BE2C (cell line): ENCODE data around the gene FAM162A. TPM values are rescaled to one million over a fixed set of nuclear protein-coding genes. Genes with fewer than 3 reads are reported as not detected.

Experiments
- DNase-seq: peaks from one replicate; pipeline ENCODE4 v3.0.0-alpha.2; 2020
- H3K27me3 ChIP-seq: fragments of 250-450 bp; sonication (Bioruptor Pico); 2 replicates; pipeline ENCODE4 v1.5.1; 2020; ENCODE audit warnings: mild to moderate bottlenecking
- H3K36me3 ChIP-seq: fragments of 250-450 bp; sonication (Bioruptor Pico); 2 replicates; pipeline ENCODE4 v1.5.1; 2020; ENCODE audit warnings: mild to moderate bottlenecking
- H3K4me1 ChIP-seq: fragments of 250-450 bp; sonication (Bioruptor Pico); 2 replicates; pipeline ENCODE4 v1.5.1; 2020
- H3K4me3 ChIP-seq: 2 replicates; pipeline ENCODE4 v1.5.1; 2011; ENCODE audit warnings: low read depth, low read length
- H3K9me3 ChIP-seq: fragments of 250-450 bp; sonication (Bioruptor Pico); 2 replicates; pipeline ENCODE4 v1.5.1; 2020
- CTCF ChIP-seq: IDR thresholded peaks from 2 replicates; pipeline ENCODE4 v1.5.1; 2012; ENCODE audit warnings: mild to moderate bottlenecking, low read depth, low read length
- polyA plus RNA-seq: library from polyadenylated mRNA; unstranded; fragments of >200 nt; gene quantifications from one replicate; pipeline ENCODE4 v1.2.1, GENCODE V29; 2012; ENCODE audit warnings: low read depth, missing spikeins; ENCODE audit not compliant: insufficient read length, insufficient read depth

FAM162A gene
- polyA plus RNA-seq: 53.6 TPM

GRCh38 chr3:122383771-122384697 lies at the start of gene FAM162A:
Gene FAM162A, plus strand, starts transcription at chr3:122384182. Its CDS starts 84 bp downstream, at chr3:122384266.
- peak; percentile 98 for DNase-seq
- Histone ChIP-seq H3K4me1 (no peaks in the 10 kb centered on the region), H3K9me3 (no peaks in the 10 kb centered on the region), H3K27me3 (no peaks in the 10 kb centered on the region), H3K36me3 (no peaks in the 10 kb centered on the region), H3K4me3 (peak within 1 kb of the TSS; percentile 96)
- peak; percentile 60 for TF ChIP-seq CTCF

- Histone ChIP-seq H3K4me1 (no peaks in the 10 kb centered on the region), H3K36me3 (no peaks in the 10 kb centered on the region), H3K9me3 (no peaks in the 10 kb centered on the region), H3K27me3 (peaks cover 9% of the 10 kb centered on the region), H3K4me3 (no peak overlapping the region)
- DNase-seq: no peak
- TF ChIP-seq CTCF: no peak
Observed at GRCh38 chr3:122342803-122343202, 41.2 kb upstream of the FAM162A start.

- TF ChIP-seq CTCF: no peak
- Histone ChIP-seq H3K9me3 (no peaks in the 10 kb centered on the region), H3K4me3 (no peak overlapping the region), H3K27me3 (peaks cover 9% of the 10 kb centered on the region), H3K4me1 (no peaks in the 10 kb centered on the region), H3K36me3 (no peaks in the 10 kb centered on the region)
- DNase-seq: no peak
Observed at GRCh38 chr3:122343654-122344053, 40.3 kb upstream of the FAM162A start.

- no peak for DNase-seq
- no peaks in the 10 kb centered on the region for H3K9me3 ChIP-seq
- H3K4me1 ChIP-seq: no peaks in the 10 kb centered on the region
- H3K36me3 ChIP-seq: no peaks in the 10 kb centered on the region
- peaks cover 6% of the 10 kb centered on the region for H3K27me3 ChIP-seq
- no peak for TF ChIP-seq CTCF
- no peak overlapping the region for H3K4me3 ChIP-seq
Observed at GRCh38 chr3:122349171-122349570, 34.8 kb upstream of the FAM162A start.

GRCh38 chr3:122350814-122351418 lies 33.1 kb upstream of the FAM162A start:
- TF ChIP-seq CTCF: no peak
- no peak for DNase-seq
- Histone ChIP-seq H3K4me3 (no peak overlapping the region), H3K9me3 (no peaks in the 10 kb centered on the region), H3K36me3 (no peaks in the 10 kb centered on the region), H3K27me3 (peaks cover 2% of the 10 kb centered on the region), H3K4me1 (peaks cover 5% of the 10 kb centered on the region; the same call in 1 of the 2 replicates)
